GM18858 (cell line): ENCODE measurements around the gene PIEZO2.
"Not testable (repeated sequence)": the region's sequence is repeated elsewhere in the genome, so short reads cannot be mapped to it uniquely, and the experiment has no call there.

ENCODE experiments used
- ATAC-seq: cut with Tn5 transposase; IDR thresholded peaks from one replicate; pipeline ENCODE4 v1.9.1; 2021; ENCODE audit not compliant: unreplicated experiment

PIEZO2 gene

DNA sequence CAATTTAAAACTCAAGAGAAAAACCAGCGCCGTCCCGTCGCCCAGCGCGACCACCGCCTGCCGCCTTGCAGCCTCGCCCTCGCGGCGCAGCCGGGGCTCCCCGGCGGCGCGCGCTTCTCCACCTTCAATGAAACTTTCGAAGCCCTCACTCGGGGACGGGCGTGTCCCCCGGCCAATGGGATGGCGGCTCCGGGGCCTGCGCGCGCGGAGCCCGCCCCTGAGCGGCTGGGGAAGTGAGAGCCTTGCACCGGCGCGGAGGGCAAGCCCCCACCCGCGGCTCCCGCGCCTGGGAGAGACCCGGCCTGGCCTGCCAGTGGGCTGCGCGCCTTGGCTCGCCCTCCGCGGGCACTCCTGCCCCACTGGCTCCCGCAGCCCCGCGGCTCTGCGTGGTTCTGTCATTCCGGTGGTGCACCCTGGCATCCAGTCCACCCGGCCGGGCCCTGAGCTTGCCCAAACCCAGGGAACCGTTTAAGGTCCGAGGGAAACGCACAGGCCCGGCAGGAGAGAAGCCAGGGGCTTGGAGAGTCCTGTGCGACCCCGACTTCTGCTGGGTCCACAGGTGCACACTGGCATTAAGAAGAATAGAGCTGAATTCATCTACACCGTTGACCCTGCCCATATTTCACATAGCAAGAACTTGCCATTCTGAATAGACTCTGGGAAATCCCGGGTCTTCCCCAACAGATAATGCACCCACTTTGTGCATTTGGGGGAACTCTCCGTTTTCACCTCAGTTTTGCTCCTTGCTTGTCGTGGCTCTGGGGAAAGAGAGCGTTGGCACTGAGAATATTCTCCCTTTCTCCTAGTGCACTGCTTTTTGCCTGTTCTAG lies at the start of gene PIEZO2:
Gene PIEZO2, minus strand, starts transcription at position 129 of the 830 bp plus-strand sequence. CDS start 981 bp downstream, outside the sequence.
- peak; percentile 68 for ATAC-seq

DNA sequence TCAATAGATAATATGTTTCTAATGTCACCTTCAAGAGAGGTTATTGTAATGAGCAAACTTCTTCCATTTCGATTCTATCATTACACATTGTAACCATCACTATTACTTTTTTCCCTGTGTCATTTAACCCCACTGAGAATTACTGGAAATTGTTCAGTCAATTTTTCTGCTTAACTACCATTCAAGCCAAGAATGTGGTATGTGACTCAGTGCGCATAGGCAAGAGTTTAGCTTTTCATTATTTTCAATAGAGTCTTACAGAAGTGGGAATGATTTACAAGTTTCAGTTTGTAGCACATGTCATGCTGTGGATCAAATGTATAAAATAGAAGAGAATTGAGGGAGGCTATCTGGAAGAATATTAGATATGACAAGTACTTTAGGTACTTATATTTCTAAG lies 34.3 kb upstream of the PIEZO2 start:
- ATAC-seq: no peak

DNA sequence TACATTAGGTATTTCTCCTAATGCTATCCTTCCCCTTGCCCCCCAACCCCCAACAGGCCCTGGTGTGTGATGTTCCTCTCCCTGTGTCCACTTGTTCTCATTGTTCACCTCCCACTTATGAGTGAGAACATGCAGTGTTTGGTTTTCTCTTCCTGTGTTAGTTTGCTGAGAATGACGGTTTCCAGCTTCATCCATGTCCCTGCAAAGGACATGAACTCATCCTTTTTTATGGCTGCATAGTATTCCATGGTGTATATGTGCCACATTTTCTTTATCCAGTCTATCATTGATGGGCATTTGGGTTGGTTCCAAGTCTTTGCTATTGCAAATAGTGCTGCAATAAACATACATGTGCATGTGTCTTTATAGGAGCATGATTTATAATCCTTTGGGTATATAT lies 32.3 kb upstream of the PIEZO2 start:
- not testable (repeated sequence) for ATAC-seq

DNA sequence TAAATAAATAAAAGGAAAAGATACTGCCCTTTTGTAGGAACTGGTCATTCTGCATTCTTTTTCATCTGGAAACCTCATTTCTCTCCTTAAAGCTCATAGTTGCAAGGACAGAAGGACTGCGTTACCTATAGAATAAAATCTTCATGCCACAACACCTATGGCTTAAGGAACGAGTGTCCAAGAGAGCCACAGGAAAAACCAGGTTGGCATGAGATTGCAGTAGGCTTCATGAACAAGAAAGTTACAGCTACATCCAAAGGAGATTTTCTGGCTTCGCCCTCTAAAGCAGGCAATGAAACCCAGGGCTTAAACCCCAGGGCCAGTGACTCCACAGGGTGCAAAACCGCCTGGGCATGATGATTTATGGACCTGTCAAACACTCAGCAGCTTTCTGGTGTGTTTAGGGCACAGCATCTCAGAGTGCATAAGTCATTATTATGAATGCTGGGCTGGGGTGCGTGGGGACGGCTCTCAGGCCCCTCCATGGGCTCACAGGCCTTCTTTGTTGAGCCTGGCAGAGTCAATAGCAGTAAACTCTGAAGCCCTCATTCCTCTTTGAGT lies 30.7 kb upstream of the PIEZO2 start:
- no peak for ATAC-seq

DNA sequence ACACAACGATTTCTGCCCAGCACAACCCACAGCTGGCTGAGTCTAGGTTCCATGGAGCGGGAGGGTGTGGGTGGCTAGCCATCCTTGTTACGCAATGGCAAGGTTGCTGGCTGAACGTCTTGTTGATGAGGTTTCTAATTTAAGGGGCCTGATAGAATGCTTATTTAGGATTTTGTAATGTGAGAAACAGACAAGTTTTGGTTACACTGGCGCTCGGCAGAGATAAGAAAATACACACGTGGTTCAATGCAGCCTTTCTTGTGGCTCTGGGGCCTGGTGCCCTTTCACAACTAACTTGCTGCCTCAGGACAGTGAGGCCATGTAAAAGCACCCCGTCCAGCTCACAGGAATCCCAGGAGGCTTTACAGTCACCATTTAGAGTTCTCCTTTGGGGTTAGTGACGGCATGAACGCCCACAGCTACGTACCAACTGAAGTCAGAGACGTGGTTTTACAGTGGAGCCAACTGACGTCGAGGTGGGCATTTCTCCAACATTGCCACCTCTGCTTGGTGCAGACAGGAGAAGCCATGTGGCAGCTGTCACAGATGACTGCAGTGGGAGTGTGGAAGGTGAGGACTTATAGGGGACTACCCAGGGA lies 29.7 kb upstream of the PIEZO2 start:
- ATAC-seq: no peak

DNA sequence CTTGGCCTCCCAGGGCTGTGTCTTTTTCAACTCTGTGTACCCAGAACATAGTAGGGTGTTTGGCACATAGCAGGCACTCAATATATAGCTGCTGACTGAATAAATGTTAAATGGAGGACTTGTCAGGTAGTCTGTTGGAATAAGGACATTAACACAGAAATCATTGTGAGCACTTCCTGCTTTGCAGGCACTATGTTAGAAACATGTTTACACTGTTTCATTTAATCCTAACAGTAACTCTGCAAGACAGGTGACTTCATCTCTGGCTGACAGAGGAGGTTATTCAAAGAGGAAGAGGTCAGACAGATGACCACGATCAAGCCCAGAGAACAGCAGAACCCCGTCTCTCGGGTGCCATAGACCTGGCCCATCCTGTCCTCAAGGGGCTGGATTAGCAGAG lies 28.0 kb upstream of the PIEZO2 start:
- ATAC-seq: no peak

DNA sequence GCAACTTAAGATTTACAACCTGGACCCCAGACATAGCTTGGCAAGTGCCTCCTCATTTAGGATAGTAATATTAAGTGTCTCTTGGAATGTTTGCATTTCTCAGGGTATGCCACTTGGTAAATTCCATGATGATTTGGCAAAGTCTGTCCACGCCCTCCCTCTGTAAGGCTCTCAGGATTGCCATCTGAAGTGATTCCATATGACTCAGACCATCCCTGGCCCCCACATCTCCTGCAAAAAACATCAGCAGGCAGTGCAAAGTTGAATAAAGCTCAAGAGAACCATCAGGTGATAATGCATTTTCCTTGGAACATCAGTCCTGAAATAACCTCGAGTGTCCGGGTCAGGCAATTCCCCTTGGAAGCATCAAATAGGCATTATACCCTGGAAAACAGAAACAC lies 27.1 kb upstream of the PIEZO2 start:
- no peak for ATAC-seq

DNA sequence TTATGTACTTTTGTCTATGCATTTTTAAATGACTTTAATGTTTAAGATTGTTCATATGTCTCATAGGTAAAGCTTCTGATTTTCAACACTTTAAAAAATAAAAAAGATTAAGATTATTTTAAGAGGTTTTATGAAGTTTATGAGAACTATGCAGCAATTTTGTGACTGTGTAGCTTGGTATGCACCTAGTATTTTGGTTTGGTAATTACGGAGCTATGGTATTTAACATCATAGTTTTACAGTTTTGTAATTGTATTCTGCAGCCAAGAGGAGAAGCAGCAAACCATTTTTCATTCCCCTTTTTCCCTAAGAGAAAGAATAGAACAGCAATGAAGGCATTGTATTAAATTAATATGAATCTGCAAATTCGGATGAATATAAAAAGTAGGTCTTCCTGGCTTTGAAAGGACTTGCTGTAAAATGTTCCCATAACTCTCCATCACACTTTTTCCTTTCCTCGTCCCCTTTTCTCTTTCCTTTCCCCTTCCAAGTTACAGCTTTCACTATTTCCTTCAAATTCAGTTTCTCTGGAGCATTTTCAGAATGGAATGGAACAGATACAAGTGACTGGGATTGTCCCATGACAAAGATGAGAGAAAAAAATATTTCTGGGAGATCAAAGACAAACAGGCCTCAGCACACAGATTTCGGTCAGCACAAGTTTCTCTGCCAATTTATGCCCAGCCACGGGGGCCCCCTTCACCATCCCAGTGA lies 26.1 kb upstream of the PIEZO2 start:
- no peak for ATAC-seq

DNA sequence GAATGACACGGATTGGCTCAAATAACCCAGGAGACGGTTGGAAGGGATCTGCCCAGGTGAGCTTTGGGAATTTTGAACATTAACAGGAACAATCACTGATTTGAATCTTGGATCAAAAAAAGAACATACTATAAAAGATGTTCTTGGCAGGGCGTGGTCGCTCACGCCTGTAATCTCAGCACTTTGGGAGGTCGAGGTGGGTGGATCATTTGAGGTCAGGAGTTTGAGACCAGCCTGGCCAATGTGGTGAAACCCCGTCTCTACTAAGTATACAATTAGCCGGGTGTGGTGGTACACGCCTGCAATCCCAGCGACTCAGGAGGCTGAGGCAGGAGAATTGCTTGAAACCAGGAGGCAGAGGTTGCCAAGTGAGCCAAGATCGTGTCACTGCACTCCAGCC lies 24.8 kb upstream of the PIEZO2 start:
- not testable (repeated sequence) for ATAC-seq

DNA sequence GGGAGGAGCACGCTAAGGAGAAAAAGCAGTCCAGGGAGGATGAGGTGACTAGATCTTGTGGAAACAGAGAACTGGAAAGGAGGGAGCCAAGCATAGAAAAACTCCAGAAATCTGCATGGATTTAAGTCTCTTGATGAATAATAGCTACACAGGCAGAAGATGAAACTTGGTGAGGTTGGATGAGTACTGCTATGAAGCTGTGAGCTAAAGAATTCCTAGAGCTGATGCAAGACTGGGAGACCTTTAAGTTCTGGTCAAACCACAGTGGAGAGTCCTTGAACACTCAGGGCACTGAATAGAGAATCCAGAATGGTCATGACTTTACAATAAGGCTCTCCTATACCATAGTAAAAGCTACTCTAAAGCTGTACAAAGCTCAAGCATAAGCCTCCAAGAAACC lies 18.4 kb upstream of the PIEZO2 start:
- ATAC-seq: no peak

DNA sequence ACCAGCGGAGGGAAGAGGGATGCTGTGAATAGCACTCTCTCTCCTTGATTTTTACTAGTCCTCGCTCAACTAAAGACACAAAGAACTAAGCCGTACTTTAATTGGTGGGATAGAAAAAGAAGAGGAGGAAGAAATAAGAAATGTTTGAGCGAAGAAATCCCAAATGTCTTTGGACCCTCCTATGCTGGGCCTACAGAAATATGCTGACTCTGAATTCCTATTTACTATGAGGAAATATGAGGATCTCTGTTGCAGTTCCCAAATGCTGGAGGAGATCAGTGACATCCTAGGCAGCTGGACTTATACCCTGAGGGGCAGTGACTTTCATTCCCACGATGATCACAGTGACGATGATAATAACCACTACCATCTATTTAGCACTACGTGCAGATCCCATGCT lies 16.6 kb upstream of the PIEZO2 start:
- no peak for ATAC-seq

DNA sequence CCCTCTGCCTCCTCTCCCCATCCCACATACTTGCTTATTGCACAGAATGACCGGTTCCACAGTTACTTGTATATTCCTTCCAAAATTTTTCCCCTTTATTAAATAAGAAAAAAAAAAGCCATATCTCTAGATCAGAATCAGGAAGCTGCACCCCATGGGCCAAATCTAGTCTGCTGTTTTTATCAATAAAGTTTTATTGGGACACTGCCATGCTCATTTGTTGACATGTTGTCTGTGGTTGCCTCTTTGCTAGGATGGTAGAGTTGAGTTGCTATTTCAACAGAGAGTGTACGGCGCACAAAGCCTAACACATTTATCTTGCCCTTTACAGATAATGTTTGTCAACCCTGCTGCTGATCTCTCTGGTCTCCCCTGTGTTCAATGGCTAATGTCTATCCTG lies 15.8 kb upstream of the PIEZO2 start:
- no peak for ATAC-seq

DNA sequence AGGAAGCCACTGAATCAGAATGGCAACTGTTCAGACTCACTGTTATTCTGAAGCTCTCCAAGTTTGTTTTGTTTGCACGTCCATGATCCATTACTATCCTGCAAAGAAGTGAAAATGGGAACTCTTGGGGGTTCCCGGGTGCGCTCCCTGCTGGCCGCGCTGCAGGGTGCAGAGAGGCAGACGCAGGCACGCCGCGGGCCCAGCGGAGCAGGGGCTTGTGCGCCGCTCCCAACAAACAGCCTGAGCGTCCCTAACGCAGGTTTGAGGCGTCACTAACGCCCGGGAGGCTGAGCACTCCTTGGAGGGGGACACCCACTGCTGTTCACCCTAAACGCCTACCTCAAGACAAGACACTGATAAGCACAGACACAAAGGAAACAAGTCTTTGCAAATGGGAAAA lies 14.3 kb upstream of the PIEZO2 start:
- ATAC-seq: no peak

DNA sequence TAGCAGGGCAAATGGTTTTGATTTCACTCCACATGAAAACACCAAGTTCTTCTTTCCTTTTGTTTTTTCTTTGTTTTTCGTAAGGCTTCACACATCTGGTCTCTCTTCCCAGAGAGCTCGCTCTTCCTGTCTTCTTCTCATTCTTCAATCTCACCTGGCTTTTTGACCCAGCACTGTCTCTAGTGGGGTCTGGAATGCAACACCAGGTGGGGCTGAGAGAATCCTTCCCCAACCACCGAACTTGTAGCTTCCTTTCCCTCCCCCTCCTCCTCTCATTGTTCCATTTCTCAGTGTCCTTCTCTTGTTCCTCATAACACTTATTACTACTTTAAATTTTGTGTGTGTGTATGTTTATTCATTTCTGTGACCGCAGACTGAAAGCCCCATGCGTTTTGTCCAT lies 13.5 kb upstream of the PIEZO2 start:
- ATAC-seq: no peak

DNA sequence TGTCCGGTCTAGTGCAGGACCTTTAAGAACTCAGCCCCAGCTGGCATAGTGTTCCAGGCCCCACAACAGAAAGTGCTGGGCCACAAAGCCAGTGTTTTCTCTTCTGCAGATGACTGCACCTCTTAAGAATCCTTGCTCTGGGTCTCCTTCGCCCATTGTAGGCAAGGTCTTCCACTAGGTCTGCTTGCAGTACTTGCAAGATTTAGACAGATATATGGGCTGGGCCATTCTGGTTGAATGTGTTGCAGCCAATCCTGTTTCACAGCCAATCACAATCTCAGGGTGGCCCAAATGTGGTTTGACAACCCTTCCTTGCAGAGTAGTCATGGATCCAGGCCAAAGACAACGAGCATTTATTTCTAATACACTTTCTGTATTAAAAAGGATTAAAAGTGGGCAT lies 13.1 kb upstream of the PIEZO2 start:
- no peak for ATAC-seq

DNA sequence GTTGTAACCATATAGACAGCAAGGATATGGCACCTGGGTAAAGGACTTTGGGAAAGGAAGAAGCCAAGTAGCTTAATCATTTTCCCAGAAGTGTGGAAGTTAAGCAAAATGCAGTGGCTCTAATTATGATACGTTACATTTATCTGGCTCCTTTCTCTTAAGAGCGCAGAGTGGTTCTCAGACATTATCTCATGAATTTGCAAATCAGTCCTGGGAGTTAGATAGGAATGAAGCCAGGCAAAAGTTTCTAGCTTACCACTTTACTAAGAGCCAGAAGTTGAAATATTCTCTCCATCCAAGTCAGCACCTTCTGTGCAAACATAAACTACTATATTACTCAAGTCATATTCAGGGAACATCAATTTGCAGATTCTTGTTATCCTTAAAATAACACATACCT lies 10.9 kb upstream of the PIEZO2 start:
- no peak for ATAC-seq

DNA sequence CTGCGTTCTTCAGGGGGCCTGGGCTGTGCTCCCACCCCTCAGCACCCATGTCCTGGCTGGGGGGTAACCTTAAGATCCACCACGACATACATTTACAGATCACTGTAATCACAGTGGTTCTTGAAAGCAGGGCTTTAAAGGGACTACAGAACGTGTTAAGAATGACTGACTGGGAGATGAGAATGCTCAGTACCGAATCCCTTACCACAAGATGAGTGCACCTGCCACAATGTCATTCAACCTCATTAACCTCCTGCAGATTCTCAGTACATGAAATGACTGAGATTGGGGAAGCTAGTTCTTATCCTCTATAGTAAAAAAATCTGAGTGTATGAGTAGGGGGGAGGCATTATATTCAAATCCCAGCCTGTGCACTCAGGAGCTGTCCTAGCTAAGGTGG lies 10.5 kb upstream of the PIEZO2 start:
- ATAC-seq: no peak

DNA sequence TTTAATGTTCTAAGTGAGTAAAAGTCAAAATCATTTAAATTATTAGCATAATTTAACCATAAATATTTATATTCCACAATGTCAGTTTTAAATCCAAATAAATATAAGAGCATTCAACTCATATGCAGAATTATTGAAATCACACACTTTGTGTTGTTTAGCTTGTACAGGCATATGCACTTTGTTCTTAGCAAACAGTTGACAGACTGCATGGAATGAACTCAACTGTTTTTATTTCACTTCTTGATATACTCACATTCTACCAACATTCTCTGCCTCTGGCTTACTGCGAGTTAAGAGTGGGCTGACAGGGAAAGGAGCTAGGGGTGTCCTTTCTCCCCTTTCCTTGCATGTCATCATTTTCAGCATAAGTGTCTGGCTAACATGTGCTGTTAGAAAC lies 7.6 kb upstream of the PIEZO2 start:
- ATAC-seq: no peak

DNA sequence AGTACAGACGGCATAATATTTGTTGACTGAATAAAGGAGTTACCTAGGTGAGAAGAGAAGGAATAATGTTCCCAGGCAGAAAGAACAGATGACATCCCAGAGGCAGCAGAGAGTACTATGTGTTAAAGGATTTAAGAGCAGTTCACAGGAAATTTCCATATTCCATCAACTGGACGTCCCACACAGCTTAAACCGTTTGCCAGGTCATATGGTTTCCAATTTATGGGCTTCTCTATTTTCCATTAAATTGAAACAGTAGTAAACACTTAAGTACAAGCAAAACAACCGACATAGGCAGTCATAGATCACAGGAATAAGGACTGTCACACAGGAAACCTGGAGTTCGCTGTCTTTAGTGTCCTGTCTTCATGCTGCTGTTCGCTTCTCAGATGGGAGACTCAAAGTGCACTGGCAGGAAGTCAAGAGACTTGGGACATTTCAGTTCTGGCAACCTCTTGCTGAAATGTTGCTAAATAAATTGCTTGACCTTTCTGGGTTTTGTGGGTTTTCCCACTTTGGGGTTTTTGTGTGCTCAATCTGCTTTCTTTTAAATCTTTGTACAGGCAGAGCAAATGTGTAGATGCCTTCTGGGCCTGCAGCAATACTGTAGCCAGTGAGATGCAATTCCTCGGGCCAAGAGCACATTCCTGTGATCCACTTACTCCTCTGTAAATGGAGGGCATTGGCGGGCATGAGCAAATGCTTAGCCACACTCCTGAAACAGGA lies 5.8 kb upstream of the PIEZO2 start:
- ATAC-seq: no peak

DNA sequence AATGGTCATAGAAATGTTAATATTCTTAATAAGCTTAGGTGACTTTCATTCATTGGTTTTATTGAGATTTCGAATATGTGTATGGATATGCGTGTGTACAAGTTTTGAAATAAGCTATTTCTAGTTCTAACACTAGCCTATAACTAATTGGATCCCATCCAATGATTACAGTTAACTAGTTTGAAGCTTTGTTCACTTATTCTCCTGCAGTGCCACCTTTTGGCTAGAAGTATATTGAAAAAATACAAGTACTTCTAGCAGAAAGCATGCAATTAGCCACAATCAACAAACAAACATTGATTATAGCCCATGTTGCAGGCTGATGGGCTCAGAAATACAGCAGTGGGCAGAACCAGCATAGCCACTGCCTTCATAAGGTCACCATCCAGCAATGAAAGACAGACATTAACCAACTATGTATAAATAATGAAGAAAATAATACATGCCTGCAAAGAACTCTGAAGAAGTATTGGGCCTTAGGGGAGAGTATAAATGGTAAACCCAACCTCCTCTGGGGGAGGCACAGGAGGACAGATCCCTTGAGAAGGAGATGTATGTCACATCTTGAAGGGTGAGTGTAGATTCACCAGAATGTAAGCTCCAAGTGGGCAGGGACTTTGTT lies 5.1 kb upstream of the PIEZO2 start:
- ATAC-seq: no peak

DNA sequence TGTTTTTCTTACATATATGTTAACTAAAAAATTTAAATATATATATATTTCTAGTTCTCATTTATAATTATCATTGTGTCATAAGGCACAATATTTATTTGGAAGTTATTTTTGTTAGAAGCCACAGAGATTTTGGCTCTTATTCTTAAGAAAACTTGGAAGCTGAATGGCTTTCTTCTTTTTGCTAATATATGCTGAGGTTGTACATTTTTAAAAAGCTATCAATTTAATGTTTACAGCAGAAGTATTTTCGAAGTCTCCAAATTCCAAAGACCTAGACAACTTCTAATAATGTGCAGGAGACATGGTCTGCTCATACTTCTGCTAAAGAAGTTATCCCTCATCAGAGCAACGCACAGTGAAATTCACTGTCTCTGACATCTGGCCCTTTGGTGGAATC lies 3.7 kb upstream of the PIEZO2 start:
- no peak for ATAC-seq
